Uterus (tissue), 2 donors: ENCODE results near the gene TAP2.

Experiments used
- POLR2A ChIP-seq, 2 donors: fragments of 450-650 bp; IDR thresholded peaks; one replicate each; pipeline ENCODE4 v1.6.1; 2016; ENCODE audit warnings: antibody characterized with exemption in 2 of 2, mild to moderate bottlenecking in 1 of 2, moderate library complexity in 1 of 2
- TF ChIP-seq, protein P1 (sequence below), 4 experiments: fragments of 200-600 bp in 2 of 4; fragments of 450-650 bp in 2 of 4; sonication (generic) in 2 of 4; IDR thresholded peaks; one replicate each; pipeline ENCODE4 v1.5.1; 2016 to 2019; ENCODE audit warnings: antibody characterized with exemption in 4 of 4, mild to moderate bottlenecking in 2 of 4, moderate library complexity in 1 of 4

- TF ChIP-seq, protein P1, sequence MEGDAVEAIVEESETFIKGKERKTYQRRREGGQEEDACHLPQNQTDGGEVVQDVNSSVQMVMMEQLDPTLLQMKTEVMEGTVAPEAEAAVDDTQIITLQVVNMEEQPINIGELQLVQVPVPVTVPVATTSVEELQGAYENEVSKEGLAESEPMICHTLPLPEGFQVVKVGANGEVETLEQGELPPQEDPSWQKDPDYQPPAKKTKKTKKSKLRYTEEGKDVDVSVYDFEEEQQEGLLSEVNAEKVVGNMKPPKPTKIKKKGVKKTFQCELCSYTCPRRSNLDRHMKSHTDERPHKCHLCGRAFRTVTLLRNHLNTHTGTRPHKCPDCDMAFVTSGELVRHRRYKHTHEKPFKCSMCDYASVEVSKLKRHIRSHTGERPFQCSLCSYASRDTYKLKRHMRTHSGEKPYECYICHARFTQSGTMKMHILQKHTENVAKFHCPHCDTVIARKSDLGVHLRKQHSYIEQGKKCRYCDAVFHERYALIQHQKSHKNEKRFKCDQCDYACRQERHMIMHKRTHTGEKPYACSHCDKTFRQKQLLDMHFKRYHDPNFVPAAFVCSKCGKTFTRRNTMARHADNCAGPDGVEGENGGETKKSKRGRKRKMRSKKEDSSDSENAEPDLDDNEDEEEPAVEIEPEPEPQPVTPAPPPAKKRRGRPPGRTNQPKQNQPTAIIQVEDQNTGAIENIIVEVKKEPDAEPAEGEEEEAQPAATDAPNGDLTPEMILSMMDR (IDR thresholded peaks at IDR 0.05), result no peak
- TF ChIP-seq POLR2A (IDR thresholded peaks at IDR 0.05), result no peak
Observed at GRCh38 chr6:32847004-32847403, 8.5 kb upstream of the TAP2 start.
